Psoas muscle (tissue), 8 donors: ENCODE data around the gene PRMT7. TPM values are rescaled to one million over a fixed set of nuclear protein-coding genes. Genes with fewer than 3 reads are reported as not detected.

Experiments used
- ATAC-seq, 4 donors: fragments of 200-7000 bp; cut with Tn5 transposase; one replicate each; pipeline ENCODE4 v1.9.1; 2020; ENCODE audit warnings: moderate library complexity in 3 of 4, mild to moderate bottlenecking in 2 of 4
- DNase-seq, 2 donors: peaks; one replicate each; pipeline ENCODE4 v3.0.0-alpha.2; 2020
- H3K27ac ChIP-seq: fragments of 200-600 bp; one replicate; pipeline ENCODE4 v1.8.0; 2022
- H3K27me3 ChIP-seq, 3 donors: fragments of 200-600 bp in 1 of 3; one replicate each; pipeline versions ENCODE4 v1.6.1 to v1.8.0; 2013 to 2022; ENCODE audit warnings: low read length in 2 of 3, mild to moderate bottlenecking in 2 of 3, moderate library complexity in 1 of 3; ENCODE audit not compliant: insufficient read depth in 3 of 3
- H3K36me3 ChIP-seq, 2 donors: fragments of 200-600 bp in 1 of 2; one replicate each; pipeline versions ENCODE4 v1.6.1 to v1.8.0; 2013 to 2022; ENCODE audit warnings: low read depth in 1 of 2, mild to moderate bottlenecking in 1 of 2, moderate library complexity in 1 of 2; ENCODE audit not compliant: insufficient read depth in 1 of 2
- H3K4me1 ChIP-seq: fragments of 200-600 bp; one replicate; pipeline ENCODE4 v1.8.0; 2022
- H3K4me3 ChIP-seq: fragments of 200-600 bp; one replicate; pipeline ENCODE4 v1.8.0; 2022; ENCODE audit warnings: mild to moderate bottlenecking
- H3K9me3 ChIP-seq: fragments of 200-600 bp; one replicate; pipeline ENCODE4 v1.8.0; 2022
- CTCF ChIP-seq: fragments of 200-600 bp; IDR thresholded peaks from one replicate; pipeline ENCODE4 v1.8.0; 2022; ENCODE audit warnings: antibody characterized with exemption
- WGBS, 3 donors: extraction: QIAGEN DNeasy Blood & Tissue Kit; methylation state at CpG; one replicate each; pipeline versions ENCODE4 v1.1.6 to v1.1.7; 2013; 5-methylcytosine and 5-hydroxymethylcytosine counted together
- intact Hi-C, 2 donors: fragments of 100-400 bp; cut with DNase I; formaldehyde crosslinking; loops; one replicate each; pipeline versions ENCODE4 v1.11.0 to v1.14.2; 2022
- polyA plus RNA-seq, 3 donors: library from polyadenylated mRNA; stranded (reverse); fragments of 200-250 nt; gene quantifications; one replicate each; pipeline ENCODE4 v1.2.3, GENCODE V29; 2013
- total RNA-seq, 4 donors: library from RNA; stranded (reverse); fragmentation: NEBNext Ultra II Directional in 2 of 4; extraction: Animal tissue kit (Norgen Biotek cat#: 25700) in 2 of 4; gene quantifications; one replicate each; pipeline versions ENCODE4 v1.2.1 to v1.2.4, GENCODE V29; 2021 to 2023
- donor health status: healthy with polysubstance abuse.
- donor health status: DM: no; HTN: no; CAD: no; lungs with moderate emphysema.
- donor health status: Bipolar disorder and iron deficiency.
- donor health status: healthy.
- donor health status: DM: yes; HTN: yes; CAD: no.
- donor health status: DM: no; HTN: no; CAD: no.
- donor health status: DM: no; HTN: no; CAD: no.
- donor health status: DM: yes; HTN: yes; CAD: no.

The PRMT7 gene
- total and polyA plus RNA-seq, 7 donors = 18.9 to 45.1 (median 26.0) TPM

- Histone ChIP-seq H3K9me3 (no peaks in the 10 kb centered on the region), H3K36me3 (no peaks in the 10 kb centered on the region), H3K27me3 (no peaks in the 10 kb centered on the region), H3K27ac (no peak overlapping the region), H3K4me1 (no peaks in the 10 kb centered on the region), H3K4me3 (no peak overlapping the region)
- ATAC-seq (no peak), DNase-seq (no peak)
- intact Hi-C loops = no loop called here
- TF ChIP-seq CTCF = no peak
- WGBS, 3 donors = 82 to 88% (median 83%) methylated on average over 26 to 27 of the region's 27 CpGs
These were observed 60.4 kb downstream of the PRMT7 start for GRCh38 chr16:68371276-68371651.

- no peaks in the 10 kb centered on the region for H3K9me3 ChIP-seq
- H3K27ac ChIP-seq = no peak overlapping the region
- no peak for TF ChIP-seq CTCF
- intact Hi-C loops = no loop called here
- DNase-seq = no peak
- no peaks in the 10 kb centered on the region for H3K4me1 ChIP-seq
- no peak overlapping the region for H3K4me3 ChIP-seq
- ATAC-seq = no peak
- WGBS, 3 donors = 91 to 93% (median 92%) methylated on average over 40 of the region's 40 CpGs
- H3K36me3 ChIP-seq = no peaks in the 10 kb centered on the region
- H3K27me3 ChIP-seq = no peaks in the 10 kb centered on the region
These were observed 61.0 kb downstream of the PRMT7 start for GRCh38 chr16:68371706-68372380.

GRCh38 chr16:68372381-68372720 is 61.5 kb downstream of the PRMT7 start:
- no peak overlapping the region for H3K4me3 ChIP-seq
- H3K27ac ChIP-seq = no peak overlapping the region
- ATAC-seq = no peak
- no peaks in the 10 kb centered on the region for H3K4me1 ChIP-seq
- H3K27me3 ChIP-seq = no peaks in the 10 kb centered on the region
- WGBS, 3 donors = 94 to 97% (median 95%) methylated on average over 3 of the region's 3 CpGs
- no peaks in the 10 kb centered on the region for H3K36me3 ChIP-seq
- H3K9me3 ChIP-seq = no peaks in the 10 kb centered on the region
- intact Hi-C loops = no loop called here
- DNase-seq = no peak
- TF ChIP-seq CTCF = no peak

- ATAC-seq = no peak
- Histone ChIP-seq H3K27me3 (no peaks in the 10 kb centered on the region), H3K4me1 (no peaks in the 10 kb centered on the region), H3K4me3 (no peak overlapping the region), H3K27ac (no peak overlapping the region), H3K9me3 (no peaks in the 10 kb centered on the region), H3K36me3 (no peaks in the 10 kb centered on the region)
- TF ChIP-seq CTCF = no peak
- DNase-seq = peak in 1 of 2 donors; percentile 34
- 90 to 93% (median 91%) methylated on average over 5 to 8 of the region's 8 CpGs for WGBS, 3 donors
- intact Hi-C loops = no loop called here
These were observed 62.0 kb downstream of the PRMT7 start for GRCh38 chr16:68372806-68373205.
